ENCODE results near the gene TRIM77.
"Not testable (repeated sequence)": the region's sequence is repeated elsewhere in the genome, so short reads cannot be mapped to it uniquely, and the experiment has no call there.

DNA sequence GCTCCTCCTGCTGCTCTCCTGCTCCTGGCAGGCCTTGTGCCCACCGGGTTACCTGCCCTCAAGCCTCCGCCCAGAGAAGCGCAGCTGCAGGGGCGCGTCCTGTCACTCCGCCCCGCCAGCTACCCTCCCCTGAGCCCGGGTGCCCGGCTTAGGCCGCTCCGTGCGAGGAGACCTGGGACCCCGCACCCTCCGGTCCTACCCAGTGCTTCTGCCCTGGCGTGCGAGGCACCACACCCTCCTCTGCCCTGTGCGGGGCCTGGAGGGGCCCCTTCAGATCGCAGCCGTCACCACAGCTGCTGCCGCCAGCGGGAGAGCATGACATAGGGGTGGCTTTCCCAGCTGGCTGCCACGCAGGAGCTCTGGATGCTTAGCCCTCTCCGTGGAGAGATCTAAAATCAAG, 20.1 kb downstream of the TRIM77 start:
- not testable (repeated sequence) for TF ChIP-seq POLR2A (IDR thresholded peaks at IDR 0.05; ENCODE audit: low read length); GATA1 (IDR thresholded peaks at IDR 0.05; ENCODE audit: low read depth, low read length)

Data from erythroblast (primary cell).